ENCODE results near the gene SEMA3E. TPM values are rescaled to one million over a fixed set of nuclear protein-coding genes. Genes with fewer than 3 reads are reported as not detected.

The SEMA3E gene
- polyA plus RNA-seq, 1 donor from 2014 or later = not detected

- H3K36me3 Mint-ChIP-seq = no peaks in the 10 kb centered on the region
- peaks cover 0 to 3% (median 2%) of the 10 kb centered on the region in 3 donors for H3K9me3 Mint-ChIP-seq
- no peaks in the 10 kb centered on the region for H3K27me3 Mint-ChIP-seq
- H3K27ac Mint-ChIP-seq = no peak overlapping the region
- peak overlapping the region in 1 of 4 donors; percentile 23 for H3K4me3 Mint-ChIP-seq
- H3K4me1 Mint-ChIP-seq = no peaks in the 10 kb centered on the region
These were observed 139.5 kb downstream of the SEMA3E start for GRCh38 chr7:83509255-83510021.

GRCh38 chr7:83504330-83504729 lies 144.6 kb downstream of the SEMA3E start:
- H3K27ac Mint-ChIP-seq = no peak overlapping the region
- H3K9me3 Mint-ChIP-seq = peaks cover 0 to 8% (median 0%) of the 10 kb centered on the region in 3 donors
- no peaks in the 10 kb centered on the region for H3K36me3 Mint-ChIP-seq
- no peaks in the 10 kb centered on the region for H3K27me3 Mint-ChIP-seq
- H3K4me3 Mint-ChIP-seq = no peak overlapping the region
- H3K4me1 Mint-ChIP-seq = no peaks in the 10 kb centered on the region

GRCh38 chr7:83502636-83503035 lies 146.3 kb downstream of the SEMA3E start:
- H3K9me3 Mint-ChIP-seq = peaks cover 0 to 8% (median 0%) of the 10 kb centered on the region in 3 donors
- H3K4me3 Mint-ChIP-seq = no peak overlapping the region
- H3K27ac Mint-ChIP-seq = no peak overlapping the region
- no peaks in the 10 kb centered on the region for H3K27me3 Mint-ChIP-seq
- no peaks in the 10 kb centered on the region for H3K36me3 Mint-ChIP-seq
- H3K4me1 Mint-ChIP-seq = no peaks in the 10 kb centered on the region

GRCh38 chr7:83494683-83495082 lies 154.3 kb downstream of the SEMA3E start:
- Mint-ChIP-seq H3K9me3 (peaks cover 0 to 2% (median 2%) of the 10 kb centered on the region in 3 donors), H3K4me3 (no peak overlapping the region), H3K36me3 (no peaks in the 10 kb centered on the region), H3K27ac (no peak overlapping the region), H3K4me1 (no peaks in the 10 kb centered on the region), H3K27me3 (no peaks in the 10 kb centered on the region)

GRCh38 chr7:83492802-83493201 lies 156.1 kb downstream of the SEMA3E start:
- peaks cover 0 to 2% (median 2%) of the 10 kb centered on the region in 3 donors for H3K9me3 Mint-ChIP-seq
- no peaks in the 10 kb centered on the region for H3K36me3 Mint-ChIP-seq
- H3K4me1 Mint-ChIP-seq = no peaks in the 10 kb centered on the region
- H3K4me3 Mint-ChIP-seq = no peak overlapping the region
- no peak overlapping the region for H3K27ac Mint-ChIP-seq
- H3K27me3 Mint-ChIP-seq = no peaks in the 10 kb centered on the region

- Mint-ChIP-seq H3K27me3 (no peaks in the 10 kb centered on the region), H3K4me1 (peaks cover 0 to 2% (median 0%) of the 10 kb centered on the region in 3 donors), H3K4me3 (no peak overlapping the region), H3K27ac (no peak overlapping the region), H3K9me3 (peaks cover 0 to 9% (median 3%) of the 10 kb centered on the region in 3 donors), H3K36me3 (no peaks in the 10 kb centered on the region)
These were observed 161.1 kb downstream of the SEMA3E start for GRCh38 chr7:83487801-83488200.

GRCh38 chr7:83486957-83487356 lies 162.0 kb downstream of the SEMA3E start:
- H3K4me1 Mint-ChIP-seq = peaks cover 0 to 2% (median 0%) of the 10 kb centered on the region in 3 donors
- H3K9me3 Mint-ChIP-seq = peaks cover 0 to 9% (median 6%) of the 10 kb centered on the region in 3 donors
- no peaks in the 10 kb centered on the region for H3K36me3 Mint-ChIP-seq
- no peak overlapping the region for H3K4me3 Mint-ChIP-seq
- no peak overlapping the region for H3K27ac Mint-ChIP-seq
- no peaks in the 10 kb centered on the region for H3K27me3 Mint-ChIP-seq

GRCh38 chr7:83486536-83486935 lies 162.4 kb downstream of the SEMA3E start:
- peaks cover 0 to 2% (median 0%) of the 10 kb centered on the region in 3 donors for H3K4me1 Mint-ChIP-seq
- H3K27me3 Mint-ChIP-seq = no peaks in the 10 kb centered on the region
- peaks cover 0 to 9% (median 6%) of the 10 kb centered on the region in 3 donors for H3K9me3 Mint-ChIP-seq
- no peaks in the 10 kb centered on the region for H3K36me3 Mint-ChIP-seq
- H3K4me3 Mint-ChIP-seq = no peak overlapping the region
- H3K27ac Mint-ChIP-seq = no peak overlapping the region

- Mint-ChIP-seq H3K27ac (no peak overlapping the region), H3K4me3 (no peak overlapping the region), H3K36me3 (no peaks in the 10 kb centered on the region), H3K27me3 (no peaks in the 10 kb centered on the region), H3K4me1 (peaks cover 0 to 2% (median 0%) of the 10 kb centered on the region in 3 donors), H3K9me3 (peaks cover 0 to 6% (median 6%) of the 10 kb centered on the region in 3 donors)
These were observed 164.1 kb downstream of the SEMA3E start for GRCh38 chr7:83484826-83485225.

GRCh38 chr7:83484266-83484665 lies 164.7 kb downstream of the SEMA3E start:
- Mint-ChIP-seq H3K4me1 (peaks cover 0 to 2% (median 0%) of the 10 kb centered on the region in 3 donors), H3K4me3 (no peak overlapping the region), H3K9me3 (peaks cover 0 to 6% (median 6%) of the 10 kb centered on the region in 3 donors), H3K27me3 (no peaks in the 10 kb centered on the region), H3K27ac (no peak overlapping the region), H3K36me3 (no peaks in the 10 kb centered on the region)

GRCh38 chr7:83478616-83479015 lies 170.3 kb downstream of the SEMA3E start:
- H3K27ac Mint-ChIP-seq = no peak overlapping the region
- peaks cover 0 to 5% (median 2%) of the 10 kb centered on the region in 3 donors for H3K9me3 Mint-ChIP-seq
- H3K4me1 Mint-ChIP-seq = no peaks in the 10 kb centered on the region
- H3K27me3 Mint-ChIP-seq = no peaks in the 10 kb centered on the region
- no peaks in the 10 kb centered on the region for H3K36me3 Mint-ChIP-seq
- H3K4me3 Mint-ChIP-seq = no peak overlapping the region

GRCh38 chr7:83476511-83477050 lies 172.4 kb downstream of the SEMA3E start:
- Mint-ChIP-seq H3K4me1 (no peaks in the 10 kb centered on the region), H3K9me3 (peaks cover 0 to 5% (median 1%) of the 10 kb centered on the region in 3 donors), H3K27me3 (no peaks in the 10 kb centered on the region), H3K4me3 (no peak overlapping the region), H3K36me3 (no peaks in the 10 kb centered on the region), H3K27ac (no peak overlapping the region)

- Mint-ChIP-seq H3K36me3 (no peaks in the 10 kb centered on the region), H3K4me3 (no peak overlapping the region), H3K27ac (no peak overlapping the region), H3K4me1 (no peaks in the 10 kb centered on the region), H3K27me3 (no peaks in the 10 kb centered on the region), H3K9me3 (peaks cover 0 to 7% (median 1%) of the 10 kb centered on the region in 3 donors)
These were observed 173.5 kb downstream of the SEMA3E start for GRCh38 chr7:83475420-83475819.

- H3K36me3 Mint-ChIP-seq = no peaks in the 10 kb centered on the region
- no peaks in the 10 kb centered on the region for H3K4me1 Mint-ChIP-seq
- no peak overlapping the region for H3K27ac Mint-ChIP-seq
- peaks cover 0 to 11% (median 1%) of the 10 kb centered on the region in 3 donors for H3K9me3 Mint-ChIP-seq
- no peaks in the 10 kb centered on the region for H3K27me3 Mint-ChIP-seq
- no peak overlapping the region for H3K4me3 Mint-ChIP-seq
These were observed 176.6 kb downstream of the SEMA3E start for GRCh38 chr7:83472376-83472775.

GRCh38 chr7:83469491-83469890 lies 179.4 kb downstream of the SEMA3E start:
- Mint-ChIP-seq H3K4me3 (no peak overlapping the region), H3K9me3 (peaks cover 2 to 9% (median 3%) of the 10 kb centered on the region in 3 donors), H3K4me1 (no peaks in the 10 kb centered on the region), H3K27me3 (no peaks in the 10 kb centered on the region), H3K27ac (no peak overlapping the region), H3K36me3 (no peaks in the 10 kb centered on the region)

- H3K27ac Mint-ChIP-seq = no peak overlapping the region
- H3K36me3 Mint-ChIP-seq = no peaks in the 10 kb centered on the region
- H3K27me3 Mint-ChIP-seq = no peaks in the 10 kb centered on the region
- no peaks in the 10 kb centered on the region for H3K4me1 Mint-ChIP-seq
- H3K4me3 Mint-ChIP-seq = no peak overlapping the region
- H3K9me3 Mint-ChIP-seq = peaks cover 3 to 9% (median 3%) of the 10 kb centered on the region in 3 donors
These were observed 179.9 kb downstream of the SEMA3E start for GRCh38 chr7:83469076-83469475.
